ENCODE measurements around the gene KNOP1. TPM values are rescaled to one million over a fixed set of nuclear protein-coding genes. Genes with fewer than 3 reads are reported as not detected.

KNOP1 gene
- total RNA-seq, 6 experiments from 2014 or later: 3.4 to 9.4 (median 7.3) TPM

GRCh38 chr16:19699472-19699871 is 18.6 kb downstream of the KNOP1 start:
- H3K36me3 ChIP-seq: peaks cover 0 to 6% (median 2%) of the 10 kb centered on the region in 4 donors
- 94% methylated on average over 3 of the region's 8 CpGs for WGBS (ENCODE audit: insufficient coverage, low coverage, low lambda C conversion rate, missing lambda C conversion rate)
- DNase-seq (peak in 1 of 3 donors; percentile 45), ATAC-seq (no peak)
- peak overlapping the region in 2 of 3 donors; percentile 15 to 53 for H3K27ac ChIP-seq
- no peak for TF ChIP-seq POLR2A (IDR thresholded peaks at IDR 0.05)
- no peak for TF ChIP-seq CTCF (IDR thresholded peaks at IDR 0.05)
- intact Hi-C loops (cut with DNase I): no loop called here
- no peak overlapping the region for H3K4me3 ChIP-seq
- peaks cover 0 to 41% (median 14%) of the 10 kb centered on the region in 4 donors for H3K4me1 ChIP-seq
- no peaks in the 10 kb centered on the region for H3K27me3 ChIP-seq
- H3K9me3 ChIP-seq: no peaks in the 10 kb centered on the region

GRCh38 chr16:19698480-19699465 is 19.3 kb downstream of the KNOP1 start:
- Histone ChIP-seq H3K27ac (peak overlapping the region in 2 of 3 donors; percentile 15 to 41), H3K36me3 (peaks cover 0 to 5% (median 2%) of the 10 kb centered on the region in 4 donors), H3K4me3 (no peak overlapping the region), H3K27me3 (no peaks in the 10 kb centered on the region), H3K4me1 (peaks cover 0 to 41% (median 14%) of the 10 kb centered on the region in 4 donors), H3K9me3 (no peaks in the 10 kb centered on the region)
- TF ChIP-seq POLR2A (IDR thresholded peaks at IDR 0.05) (no peak), CTCF (IDR thresholded peaks at IDR 0.05) (no peak)
- 47% methylated on average over 9 of the region's 19 CpGs for WGBS (ENCODE audit: insufficient coverage, low coverage, low lambda C conversion rate, missing lambda C conversion rate)
- ATAC-seq (peak; percentile 70 to 80 (median 74)), DNase-seq (peak in 1 of 3 donors; percentile 16)
- intact Hi-C loops (cut with DNase I): no loop called here

- H3K4me3 ChIP-seq: no peak overlapping the region
- H3K36me3 ChIP-seq: peaks cover 0 to 5% (median 0%) of the 10 kb centered on the region in 4 donors
- no peak for ATAC-seq
- peak overlapping the region in 1 of 3 donors; percentile 41 for H3K27ac ChIP-seq
- whole genome bisulfite sequencing (ENCODE audit: insufficient coverage, low coverage, low lambda C conversion rate, missing lambda C conversion rate): 83% methylated on average over 1 of the region's 8 CpGs
- TF ChIP-seq CTCF (IDR thresholded peaks at IDR 0.05) (no peak), POLR2A (IDR thresholded peaks at IDR 0.05) (no peak)
- H3K4me1 ChIP-seq: peaks cover 0 to 41% (median 14%) of the 10 kb centered on the region in 4 donors
- no peaks in the 10 kb centered on the region for H3K27me3 ChIP-seq
- intact Hi-C loops (cut with DNase I): no loop called here
- peak in 1 of 3 donors; percentile 35 for DNase-seq
- H3K9me3 ChIP-seq: no peaks in the 10 kb centered on the region
Measured at GRCh38 chr16:19697756-19698318, 20.2 kb downstream of the KNOP1 start.

GRCh38 chr16:19696961-19697360 is 21.1 kb downstream of the KNOP1 start:
- no peaks in the 10 kb centered on the region for H3K27me3 ChIP-seq
- intact Hi-C loops (cut with DNase I): no loop called here
- H3K36me3 ChIP-seq: peaks cover 0 to 8% (median 0%) of the 10 kb centered on the region in 4 donors
- peak in 1 of 3 donors; percentile 48 for DNase-seq
- no peak for ATAC-seq
- peak overlapping the region in 1 of 3 donors; percentile 11 for H3K27ac ChIP-seq
- 89% methylated on average over 5 of the region's 15 CpGs for WGBS (ENCODE audit: insufficient coverage, low coverage, low lambda C conversion rate, missing lambda C conversion rate)
- H3K9me3 ChIP-seq: no peaks in the 10 kb centered on the region
- TF ChIP-seq CTCF (IDR thresholded peaks at IDR 0.05) (no peak), POLR2A (IDR thresholded peaks at IDR 0.05) (no peak)
- no peak overlapping the region for H3K4me3 ChIP-seq
- peaks cover 0 to 41% (median 14%) of the 10 kb centered on the region in 4 donors for H3K4me1 ChIP-seq

All from right lobe of liver (tissue), 6 donors.